Stomach smooth muscle (tissue), 2 donors: Measurements from ENCODE around the gene ZFP36L2.

ENCODE experiments used
- H3K27ac ChIP-seq: one replicate; pipeline ENCODE4 v1.7.0; 2013; ENCODE audit warnings: mild to moderate bottlenecking, low read length, inconsistent platforms
- H3K27me3 ChIP-seq, 2 donors: one replicate each; pipeline ENCODE4 v1.7.0; 2013; ENCODE audit warnings: low read length in 2 of 2; ENCODE audit not compliant: insufficient read depth in 2 of 2, control insufficient read depth in 1 of 2
- H3K36me3 ChIP-seq, 2 donors: one replicate each; pipeline ENCODE4 v1.7.0; 2013; ENCODE audit warnings: low read length in 2 of 2; ENCODE audit not compliant: control insufficient read depth in 2 of 2, insufficient read depth in 2 of 2
- H3K4me1 ChIP-seq: one replicate; pipeline ENCODE4 v1.7.0; 2013; ENCODE audit warnings: low read length; ENCODE audit not compliant: control insufficient read depth, insufficient read depth
- H3K4me3 ChIP-seq, 2 donors: one replicate each; pipeline ENCODE4 v1.7.0; 2013; ENCODE audit warnings: low read length in 2 of 2
- H3K9ac ChIP-seq, 2 donors: one replicate each; pipeline ENCODE4 v1.7.0; 2013; ENCODE audit warnings: low read length in 2 of 2, mild to moderate bottlenecking in 1 of 2
- H3K9me3 ChIP-seq, 2 donors: one replicate each; pipeline ENCODE4 v1.7.0; 2013; ENCODE audit warnings: low read length in 2 of 2; ENCODE audit not compliant: control insufficient read depth in 2 of 2
- donor health status: healthy.
- donor health status: Pancreatic carcinoma.

ZFP36L2 gene

GRCh38 chr2:43207553-43208300 is 18.7 kb downstream of the ZFP36L2 start:
- H3K36me3 ChIP-seq: no peaks in the 10 kb centered on the region
- no peaks in the 10 kb centered on the region for H3K9me3 ChIP-seq
- no peak overlapping the region for H3K9ac ChIP-seq
- H3K4me1 ChIP-seq: peaks cover 13% of the 10 kb centered on the region
- no peaks in the 10 kb centered on the region for H3K27me3 ChIP-seq
- H3K4me3 ChIP-seq: no peak overlapping the region
- no peak overlapping the region for H3K27ac ChIP-seq

GRCh38 chr2:43206602-43207001 is 19.8 kb downstream of the ZFP36L2 start:
- H3K4me3 ChIP-seq: no peak overlapping the region
- no peaks in the 10 kb centered on the region for H3K27me3 ChIP-seq
- no peaks in the 10 kb centered on the region for H3K9me3 ChIP-seq
- peaks cover 13% of the 10 kb centered on the region for H3K4me1 ChIP-seq
- H3K27ac ChIP-seq: no peak overlapping the region
- no peaks in the 10 kb centered on the region for H3K36me3 ChIP-seq
- H3K9ac ChIP-seq: no peak overlapping the region

GRCh38 chr2:43203373-43203772 is 23.0 kb downstream of the ZFP36L2 start:
- H3K9ac ChIP-seq: no peak overlapping the region
- no peaks in the 10 kb centered on the region for H3K4me1 ChIP-seq
- no peaks in the 10 kb centered on the region for H3K9me3 ChIP-seq
- no peak overlapping the region for H3K27ac ChIP-seq
- H3K4me3 ChIP-seq: no peak overlapping the region
- H3K27me3 ChIP-seq: no peaks in the 10 kb centered on the region
- no peaks in the 10 kb centered on the region for H3K36me3 ChIP-seq

- H3K4me3 ChIP-seq: no peak overlapping the region
- H3K27ac ChIP-seq: no peak overlapping the region
- H3K9ac ChIP-seq: no peak overlapping the region
- H3K36me3 ChIP-seq: no peaks in the 10 kb centered on the region
- no peaks in the 10 kb centered on the region for H3K27me3 ChIP-seq
- no peaks in the 10 kb centered on the region for H3K4me1 ChIP-seq
- no peaks in the 10 kb centered on the region for H3K9me3 ChIP-seq
These were observed 24.1 kb downstream of the ZFP36L2 start for GRCh38 chr2:43202289-43202688.

- H3K9me3 ChIP-seq: no peaks in the 10 kb centered on the region
- H3K27ac ChIP-seq: no peak overlapping the region
These were observed 24.9 kb downstream of the ZFP36L2 start for GRCh38 chr2:43201497-43201896.

GRCh38 chr2:43201016-43201415 is 25.4 kb downstream of the ZFP36L2 start:
- no peak overlapping the region for H3K4me3 ChIP-seq
- no peaks in the 10 kb centered on the region for H3K4me1 ChIP-seq
- H3K9ac ChIP-seq: no peak overlapping the region
- H3K9me3 ChIP-seq: no peaks in the 10 kb centered on the region
- H3K27ac ChIP-seq: no peak overlapping the region
- no peaks in the 10 kb centered on the region for H3K36me3 ChIP-seq
- H3K27me3 ChIP-seq: no peaks in the 10 kb centered on the region

More at GRCh38 chr2:43201497-43201896, 24.9 kb downstream of the ZFP36L2 start:
- Histone ChIP-seq H3K36me3 (no peaks in the 10 kb centered on the region), H3K4me3 (no peak overlapping the region), H3K4me1 (no peaks in the 10 kb centered on the region), H3K9ac (no peak overlapping the region), H3K27me3 (no peaks in the 10 kb centered on the region)

- Histone ChIP-seq H3K9ac (no peak overlapping the region), H3K36me3 (no peaks in the 10 kb centered on the region), H3K27ac (no peak overlapping the region), H3K27me3 (no peaks in the 10 kb centered on the region), H3K4me1 (no peaks in the 10 kb centered on the region), H3K4me3 (no peak overlapping the region), H3K9me3 (no peaks in the 10 kb centered on the region)
These were observed 26.6 kb downstream of the ZFP36L2 start for GRCh38 chr2:43199492-43200488.

- H3K4me1 ChIP-seq: peaks cover 3% of the 10 kb centered on the region
- H3K27ac ChIP-seq: no peak overlapping the region
- no peak overlapping the region for H3K4me3 ChIP-seq
- no peaks in the 10 kb centered on the region for H3K9me3 ChIP-seq
- H3K27me3 ChIP-seq: no peaks in the 10 kb centered on the region
- H3K36me3 ChIP-seq: no peaks in the 10 kb centered on the region
- H3K9ac ChIP-seq: no peak overlapping the region
These were observed 28.1 kb downstream of the ZFP36L2 start for GRCh38 chr2:43198263-43198662.

- H3K36me3 ChIP-seq: no peaks in the 10 kb centered on the region
- no peaks in the 10 kb centered on the region for H3K9me3 ChIP-seq
- H3K27me3 ChIP-seq: no peaks in the 10 kb centered on the region
- no peak overlapping the region for H3K4me3 ChIP-seq
- H3K4me1 ChIP-seq: peaks cover 3% of the 10 kb centered on the region
- no peak overlapping the region for H3K9ac ChIP-seq
- no peak overlapping the region for H3K27ac ChIP-seq
These were observed 28.9 kb downstream of the ZFP36L2 start for GRCh38 chr2:43197588-43197896.

GRCh38 chr2:43196768-43197587 is 29.4 kb downstream of the ZFP36L2 start:
- Histone ChIP-seq H3K9ac (no peak overlapping the region), H3K27ac (no peak overlapping the region), H3K36me3 (no peaks in the 10 kb centered on the region), H3K9me3 (no peaks in the 10 kb centered on the region), H3K27me3 (no peaks in the 10 kb centered on the region), H3K4me1 (peaks cover 3% of the 10 kb centered on the region), H3K4me3 (no peak overlapping the region)
